Endodermal cell (in vitro differentiated cells): ENCODE data around the gene NXPE1. TPM values are rescaled to one million over a fixed set of nuclear protein-coding genes. Genes with fewer than 3 reads are reported as not detected.

Experiments
- DNase-seq: peaks from one replicate; pipeline ENCODE4 v3.0.0-alpha.2; 2017
- H3K27ac ChIP-seq: 2 replicates; pipeline ENCODE4 v1.5.1; 2013; ENCODE audit warnings: mild to moderate bottlenecking, low read depth, low read length, moderate library complexity
- H3K27me3 ChIP-seq: 2 replicates; pipeline ENCODE4 v1.6.1; 2013; ENCODE audit warnings: mild to moderate bottlenecking, low read length, moderate library complexity; ENCODE audit not compliant: insufficient read depth, control insufficient read depth, poor library complexity, severe bottlenecking
- H3K36me3 ChIP-seq: 2 replicates; pipeline ENCODE4 v1.7.0; 2013; ENCODE audit warnings: mild to moderate bottlenecking, low read length, moderate library complexity; ENCODE audit not compliant: control insufficient read depth, insufficient read depth
- H3K4me1 ChIP-seq: one replicate; pipeline ENCODE4 v1.7.0; 2013; ENCODE audit warnings: low read length; ENCODE audit not compliant: control insufficient read depth, insufficient read depth
- H3K4me3 ChIP-seq: 2 replicates; pipeline ENCODE4 v1.5.1; 2013; ENCODE audit warnings: mild to moderate bottlenecking, low read length, moderate library complexity
- H3K9ac ChIP-seq: 2 replicates; pipeline ENCODE4 v1.6.1; 2013; ENCODE audit warnings: mild to moderate bottlenecking, low read length, moderate library complexity; ENCODE audit not compliant: poor library complexity, severe bottlenecking; ENCODE audit errors: extremely low read depth
- H3K9me3 ChIP-seq: 2 replicates; pipeline ENCODE4 v1.6.1; 2013; ENCODE audit warnings: mild to moderate bottlenecking, low read length, moderate library complexity; ENCODE audit not compliant: control insufficient read depth
- H3K27ac Mint-ChIP-seq: 2 replicates; pipeline ENCODE4 v1.8.0; 2020; ENCODE audit warnings: mixed read lengths
- H3K27me3 Mint-ChIP-seq: 2 replicates; pipeline ENCODE4 v1.8.0; 2021; ENCODE audit warnings: mild to moderate bottlenecking, mixed read lengths; ENCODE audit not compliant: insufficient read depth
- H3K36me3 Mint-ChIP-seq: 2 replicates; pipeline ENCODE4 v1.8.0; 2020; ENCODE audit warnings: low read depth, mixed read lengths
- H3K4me1 Mint-ChIP-seq: 2 replicates; pipeline ENCODE4 v1.8.0; 2020; ENCODE audit warnings: mixed read lengths
- H3K4me3 Mint-ChIP-seq: 2 replicates; pipeline ENCODE4 v1.8.0; 2020; ENCODE audit warnings: mild to moderate bottlenecking, moderate library complexity, mixed read lengths
- H3K9me3 Mint-ChIP-seq: 2 replicates; pipeline ENCODE4 v1.8.0; 2020; ENCODE audit warnings: mild to moderate bottlenecking, mixed read lengths
- CTCF ChIP-seq: fragments of 200-600 bp; sonication (generic); conservative IDR thresholded peaks from 2 replicates; pipeline ENCODE4 v1.5.0; 2021; ENCODE audit warnings: antibody characterized with exemption, mild to moderate bottlenecking
- WGBS, 2 experiments: methylation state at CpG; one replicate each; pipeline versions ENCODE4 v1.1.5 to v1.1.7; 2013; ENCODE audit warnings: missing lambda C conversion rate in 2 of 2, mixed read lengths in 1 of 2; ENCODE audit not compliant: insufficient coverage in 1 of 2, insufficient read length in 1 of 2; 5-methylcytosine and 5-hydroxymethylcytosine counted together
- total RNA-seq, 2 donors: library from RNA; stranded (reverse); fragmentation: NEBNext Ultra II Directional in 1 of 2; extraction: Animal tissue kit (Norgen Biotek cat#: 25700) in 1 of 2; gene quantifications; 2 replicates in 1 of 2; 3 replicates in 1 of 2; pipeline ENCODE4 v1.2.1, GENCODE V29; 2021

Gene NXPE1
- total RNA-seq, 2 donors from 2014 or later = not detected

- H3K27me3 Mint-ChIP-seq = no peaks in the 10 kb centered on the region
- H3K9me3 Mint-ChIP-seq = peaks cover 22% of the 10 kb centered on the region
Observed at GRCh38 chr11:114525682-114526081, 34.0 kb downstream of the NXPE1 start.

GRCh38 chr11:114524122-114524521, 35.6 kb downstream of the NXPE1 start:
- 91% methylated on average over 1 of the region's 1 CpG; no CpG with 5 or more reads in 1 of the 2 experiments for WGBS, 2 experiments
- Histone ChIP-seq H3K9ac (no peak overlapping the region), H3K9me3 (peaks cover 39% of the 10 kb centered on the region), H3K4me3 (no peak overlapping the region), H3K27me3 (no peaks in the 10 kb centered on the region), H3K4me1 (peaks cover 6% of the 10 kb centered on the region), H3K36me3 (no peaks in the 10 kb centered on the region), H3K27ac (no peak overlapping the region)
- H3K36me3 Mint-ChIP-seq = no peaks in the 10 kb centered on the region
- no peak overlapping the region for H3K4me3 Mint-ChIP-seq
- no peak for DNase-seq
- H3K9me3 Mint-ChIP-seq = peaks cover 22% of the 10 kb centered on the region
- no peaks in the 10 kb centered on the region for H3K27me3 Mint-ChIP-seq
- TF ChIP-seq CTCF = no peak
- peaks cover 5% of the 10 kb centered on the region for H3K4me1 Mint-ChIP-seq
- no peak overlapping the region for H3K27ac Mint-ChIP-seq

More at GRCh38 chr11:114525682-114526081, 34.0 kb downstream of the NXPE1 start:
- no peaks in the 10 kb centered on the region for H3K36me3 ChIP-seq
- H3K27me3 ChIP-seq = no peaks in the 10 kb centered on the region
- WGBS, 2 experiments = 88 to 100% methylated on average over 1 to 2 of the region's 2 CpGs
- H3K4me1 ChIP-seq = peaks cover 10% of the 10 kb centered on the region
- H3K9ac ChIP-seq = no peak overlapping the region
- TF ChIP-seq CTCF = no peak
- peaks cover 10% of the 10 kb centered on the region for H3K4me1 Mint-ChIP-seq
- no peak overlapping the region for H3K27ac ChIP-seq
- DNase-seq = no peak
- H3K27ac Mint-ChIP-seq = no peak overlapping the region
- peaks cover 3% of the 10 kb centered on the region for H3K36me3 Mint-ChIP-seq
- no peak overlapping the region for H3K4me3 ChIP-seq
- no peak overlapping the region for H3K4me3 Mint-ChIP-seq
- peaks cover 51% of the 10 kb centered on the region for H3K9me3 ChIP-seq

- no peaks in the 10 kb centered on the region for H3K4me1 Mint-ChIP-seq
- no peaks in the 10 kb centered on the region for H3K27me3 Mint-ChIP-seq
- Histone ChIP-seq H3K9me3 (peaks cover 39% of the 10 kb centered on the region), H3K27me3 (no peaks in the 10 kb centered on the region), H3K9ac (no peak overlapping the region), H3K4me1 (no peaks in the 10 kb centered on the region), H3K4me3 (no peak overlapping the region), H3K27ac (no peak overlapping the region), H3K36me3 (no peaks in the 10 kb centered on the region)
- H3K36me3 Mint-ChIP-seq = no peaks in the 10 kb centered on the region
- no peak overlapping the region for H3K4me3 Mint-ChIP-seq
- 96 to 97% methylated on average over 2 of the region's 2 CpGs for WGBS, 2 experiments
- peaks cover 22% of the 10 kb centered on the region for H3K9me3 Mint-ChIP-seq
- no peak for TF ChIP-seq CTCF
- no peak for DNase-seq
- H3K27ac Mint-ChIP-seq = no peak overlapping the region
Observed at GRCh38 chr11:114522818-114523217, 36.9 kb downstream of the NXPE1 start.
